Amygdala (tissue), 56 donors: ENCODE measurements around the gene TIMM22.
"Not testable (repeated sequence)": the region's sequence is repeated elsewhere in the genome, so short reads cannot be mapped to it uniquely, and the experiment has no call there.

ENCODE experiments used
- DNase-seq, 56 donors: peaks; one replicate each; lab custom pipeline; 2025; lab: John Stamatoyannopoulos, UW

Gene TIMM22

GRCh38 chr17:1036171-1036844 lies 39.4 kb downstream of the TIMM22 start:
- DNase-seq = no peak

GRCh38 chr17:1036845-1037237 lies 39.9 kb downstream of the TIMM22 start:
- DNase-seq = no peak

GRCh38 chr17:1037238-1037879 lies 40.4 kb downstream of the TIMM22 start:
- DNase-seq = no peak

- DNase-seq = no peak
These were observed 41.7 kb downstream of the TIMM22 start for GRCh38 chr17:1038459-1039122.

GRCh38 chr17:1039123-1039507 lies 42.2 kb downstream of the TIMM22 start:
- no peak for DNase-seq

- peak in 41 of 56 donors; percentile 15 to 73 (median 49) for DNase-seq
These were observed 42.7 kb downstream of the TIMM22 start for GRCh38 chr17:1039511-1040215.

GRCh38 chr17:1040216-1040600 lies 43.3 kb downstream of the TIMM22 start:
- peak in 17 of 56 donors; percentile 18 to 68 (median 32) for DNase-seq

- no peak for DNase-seq
These were observed 44.8 kb downstream of the TIMM22 start for GRCh38 chr17:1041746-1042145.

GRCh38 chr17:1042486-1042885 lies 45.6 kb downstream of the TIMM22 start:
- no peak for DNase-seq

GRCh38 chr17:1043601-1044251 lies 46.8 kb downstream of the TIMM22 start:
- peak in 2 of 56 donors; percentile 34 to 42 for DNase-seq

- not testable (repeated sequence) for DNase-seq
These were observed 47.6 kb downstream of the TIMM22 start for GRCh38 chr17:1044387-1045009.

- DNase-seq = no peak
These were observed 48.5 kb downstream of the TIMM22 start for GRCh38 chr17:1045456-1045855.

GRCh38 chr17:1047177-1047878 lies 50.4 kb downstream of the TIMM22 start:
- peak in 12 of 56 donors; percentile 10 to 57 (median 32) for DNase-seq

- DNase-seq = no peak
These were observed 51.0 kb downstream of the TIMM22 start for GRCh38 chr17:1047879-1048470.

- DNase-seq = not testable (repeated sequence)
These were observed 51.7 kb downstream of the TIMM22 start for GRCh38 chr17:1048516-1049115.

- no peak for DNase-seq
These were observed 52.7 kb downstream of the TIMM22 start for GRCh38 chr17:1049446-1050225.

GRCh38 chr17:1050246-1050995 lies 53.5 kb downstream of the TIMM22 start:
- DNase-seq = no peak
